Nephron progenitor cell (in vitro differentiated cells): ENCODE data around the gene PRICKLE4.
A peak's percentile ranks its signal among the peaks of the same experiment; 100 is the strongest.
"Not testable (repeated sequence)": the region's sequence is repeated elsewhere in the genome, so short reads cannot be mapped to it uniquely, and the experiment has no call there.

Source experiments
- DNase-seq: peaks from one replicate; pipeline ENCODE4 v3.0.0; 2021
- H3K27ac Mint-ChIP-seq: 2 replicates; pipeline ENCODE4 v1.8.0; 2021; ENCODE audit warnings: mild to moderate bottlenecking, moderate library complexity, mixed read lengths
- H3K27me3 Mint-ChIP-seq: 2 replicates; pipeline ENCODE4 v1.8.0; 2021; ENCODE audit warnings: mild to moderate bottlenecking, low read depth, mixed read lengths; ENCODE audit not compliant: poor library complexity
- H3K36me3 Mint-ChIP-seq: 2 replicates; pipeline ENCODE4 v1.8.0; 2021; ENCODE audit warnings: low read depth, mixed read lengths
- H3K4me1 Mint-ChIP-seq: 2 replicates; pipeline ENCODE4 v1.8.0; 2021; ENCODE audit warnings: mixed read lengths
- H3K4me3 Mint-ChIP-seq: 2 replicates; pipeline ENCODE4 v1.8.0; 2021; ENCODE audit warnings: mild to moderate bottlenecking, moderate library complexity, mixed read lengths
- H3K9me3 Mint-ChIP-seq: 2 replicates; pipeline ENCODE4 v1.8.0; 2021; ENCODE audit warnings: mild to moderate bottlenecking, moderate library complexity, mixed read lengths
- TF ChIP-seq, protein P1 (sequence below): fragments of 200-600 bp; sonication (generic); IDR thresholded peaks from 2 replicates; pipeline ENCODE4 v1.5.0; 2021; ENCODE audit warnings: antibody characterized with exemption

The PRICKLE4 gene

DNA sequence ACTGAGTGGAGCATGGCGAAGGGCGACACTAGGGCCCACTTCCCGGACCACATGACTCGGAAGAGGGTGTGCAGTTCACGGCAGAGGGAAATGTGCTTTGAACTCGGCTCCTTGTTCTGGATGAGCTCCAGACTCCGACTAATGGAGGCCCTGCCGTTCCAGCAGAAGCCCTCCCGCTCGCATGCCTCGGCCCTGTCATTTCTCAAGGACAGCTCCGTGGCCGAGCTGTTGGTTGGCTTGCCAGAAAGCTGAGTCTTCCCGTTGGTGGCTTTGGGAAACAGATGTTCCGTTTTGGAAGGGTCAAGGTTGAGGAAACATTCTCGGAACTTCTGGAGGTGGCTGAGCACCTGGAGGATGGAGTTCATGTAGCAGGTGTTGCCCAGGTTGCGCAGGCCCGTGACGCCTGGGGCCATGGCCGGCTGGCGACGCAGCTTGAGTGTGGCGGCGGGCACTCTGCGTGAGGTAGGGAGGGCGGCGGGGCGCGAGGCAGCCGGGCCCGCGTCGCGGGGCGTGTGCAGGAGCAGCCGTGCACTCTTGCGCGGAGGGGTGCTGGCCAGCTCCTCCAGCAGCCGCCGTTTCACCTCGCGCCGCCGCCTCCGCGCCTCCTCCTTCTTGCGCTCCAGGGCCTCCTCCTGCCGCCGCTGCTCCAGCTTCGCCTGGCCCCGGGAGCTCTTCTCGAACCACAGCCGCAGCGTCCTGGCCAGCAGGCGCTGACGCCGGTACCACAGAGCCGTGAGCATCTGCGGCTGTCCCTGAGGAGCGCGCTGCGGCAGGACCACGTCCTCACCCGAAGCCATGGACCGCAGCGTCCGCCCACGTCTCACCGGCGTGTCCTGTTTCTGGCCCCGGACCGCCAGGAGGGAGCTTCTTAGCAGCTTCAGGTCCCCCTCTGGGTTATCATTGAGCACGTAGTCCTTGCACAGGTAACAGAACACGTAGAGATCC, 25.5 kb downstream of the PRICKLE4 start:
- Mint-ChIP-seq H3K4me1 (no peaks in the 10 kb centered on the region), H3K4me3 (no peak overlapping the region), H3K9me3 (no peaks in the 10 kb centered on the region), H3K27me3 (no peaks in the 10 kb centered on the region), H3K27ac (peak overlapping the region; percentile 68), H3K36me3 (peaks cover 9% of the 10 kb centered on the region)
- TF ChIP-seq, protein P1, sequence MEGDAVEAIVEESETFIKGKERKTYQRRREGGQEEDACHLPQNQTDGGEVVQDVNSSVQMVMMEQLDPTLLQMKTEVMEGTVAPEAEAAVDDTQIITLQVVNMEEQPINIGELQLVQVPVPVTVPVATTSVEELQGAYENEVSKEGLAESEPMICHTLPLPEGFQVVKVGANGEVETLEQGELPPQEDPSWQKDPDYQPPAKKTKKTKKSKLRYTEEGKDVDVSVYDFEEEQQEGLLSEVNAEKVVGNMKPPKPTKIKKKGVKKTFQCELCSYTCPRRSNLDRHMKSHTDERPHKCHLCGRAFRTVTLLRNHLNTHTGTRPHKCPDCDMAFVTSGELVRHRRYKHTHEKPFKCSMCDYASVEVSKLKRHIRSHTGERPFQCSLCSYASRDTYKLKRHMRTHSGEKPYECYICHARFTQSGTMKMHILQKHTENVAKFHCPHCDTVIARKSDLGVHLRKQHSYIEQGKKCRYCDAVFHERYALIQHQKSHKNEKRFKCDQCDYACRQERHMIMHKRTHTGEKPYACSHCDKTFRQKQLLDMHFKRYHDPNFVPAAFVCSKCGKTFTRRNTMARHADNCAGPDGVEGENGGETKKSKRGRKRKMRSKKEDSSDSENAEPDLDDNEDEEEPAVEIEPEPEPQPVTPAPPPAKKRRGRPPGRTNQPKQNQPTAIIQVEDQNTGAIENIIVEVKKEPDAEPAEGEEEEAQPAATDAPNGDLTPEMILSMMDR, result no peak
- no peak for DNase-seq

- Mint-ChIP-seq H3K36me3 (peaks cover 3% of the 10 kb centered on the region), H3K27me3 (no peaks in the 10 kb centered on the region), H3K9me3 (no peaks in the 10 kb centered on the region), H3K27ac (no peak overlapping the region), H3K4me3 (no peak overlapping the region), H3K4me1 (no peaks in the 10 kb centered on the region)
- no peak for DNase-seq
- TF ChIP-seq, protein P1, result no peak
Measured at GRCh38 chr6:41811095-41811494, 30.5 kb downstream of the PRICKLE4 start.

DNA sequence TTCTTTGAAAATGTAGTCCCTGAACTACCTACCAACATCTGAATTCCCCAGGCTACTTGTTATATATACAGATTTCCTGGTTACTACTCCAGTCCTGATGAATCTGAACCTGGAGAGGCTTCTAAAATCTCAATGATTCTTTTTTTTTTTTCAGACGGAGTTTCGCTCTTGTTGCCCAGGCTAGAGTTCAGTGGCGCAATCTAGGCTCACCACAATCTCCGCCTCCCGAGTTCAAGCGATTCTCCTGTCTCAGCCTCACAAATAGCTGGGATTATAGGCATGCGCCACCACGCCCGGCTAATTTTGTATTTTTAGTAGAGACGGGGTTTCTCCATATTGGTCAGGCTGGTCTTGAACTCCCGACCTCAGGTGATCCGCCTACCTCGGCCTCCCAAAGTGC, 31.4 kb downstream of the PRICKLE4 start:
- H3K9me3 Mint-ChIP-seq, H3K27me3 Mint-ChIP-seq, H3K27ac Mint-ChIP-seq, DNase-seq, H3K4me1 Mint-ChIP-seq, H3K4me3 Mint-ChIP-seq, H3K36me3 Mint-ChIP-seq: not testable (repeated sequence)

DNA sequence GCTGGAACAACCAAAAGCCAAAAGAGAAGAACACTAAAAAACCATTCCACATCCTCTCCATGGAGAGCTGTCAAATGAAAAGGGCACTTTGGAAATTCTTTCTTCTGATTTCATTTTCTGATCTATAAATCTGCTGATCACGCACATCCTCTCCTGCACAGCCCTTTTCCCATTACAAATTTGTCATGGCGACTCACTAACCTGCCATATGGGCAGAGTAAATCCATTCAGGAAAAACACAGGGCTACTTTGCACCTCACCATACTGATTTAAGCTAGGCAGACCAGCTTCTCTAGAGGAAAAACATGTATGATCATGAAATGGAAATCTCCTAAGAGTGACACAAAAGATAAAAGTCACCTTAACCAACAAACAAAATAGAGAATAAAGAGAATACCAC, 32.9 kb downstream of the PRICKLE4 start:
- Mint-ChIP-seq H3K9me3 (no peaks in the 10 kb centered on the region), H3K27ac (peak overlapping the region; percentile 66)
- TF ChIP-seq, protein P1, result no peak

DNA sequence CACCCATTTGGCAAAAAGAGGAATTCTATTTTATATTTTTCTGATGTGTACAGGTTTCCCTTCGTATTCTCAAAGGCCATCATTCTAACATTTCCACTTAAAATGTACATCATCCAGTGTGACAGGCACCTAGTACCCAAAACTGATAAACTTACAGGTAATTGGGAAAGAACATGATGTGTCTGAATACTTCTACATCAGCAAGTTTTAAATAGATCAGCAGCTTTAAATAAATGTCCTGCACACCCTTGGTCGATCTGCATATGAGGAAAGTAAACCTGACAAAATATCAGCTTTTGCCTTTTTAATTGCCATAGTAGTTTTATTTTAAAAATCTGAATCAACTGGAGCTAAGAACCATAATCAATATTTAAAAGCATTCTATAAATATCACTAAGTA, 33.4 kb downstream of the PRICKLE4 start:
- Mint-ChIP-seq H3K4me3 (no peak overlapping the region), H3K27ac (no peak overlapping the region), H3K9me3 (no peaks in the 10 kb centered on the region), H3K27me3 (no peaks in the 10 kb centered on the region), H3K36me3 (peaks cover 6% of the 10 kb centered on the region), H3K4me1 (no peaks in the 10 kb centered on the region)
- no peak for DNase-seq
- TF ChIP-seq, protein P1, result no peak

More for the DNA sequence above, 32.9 kb downstream of the PRICKLE4 start:
- Mint-ChIP-seq H3K36me3 (peaks cover 6% of the 10 kb centered on the region), H3K4me3 (no peak overlapping the region), H3K27me3 (no peaks in the 10 kb centered on the region), H3K4me1 (no peaks in the 10 kb centered on the region)
- DNase-seq, result no peak

- Mint-ChIP-seq H3K36me3 (peaks cover 6% of the 10 kb centered on the region), H3K27me3 (no peaks in the 10 kb centered on the region), H3K4me3 (no peak overlapping the region), H3K9me3 (no peaks in the 10 kb centered on the region), H3K27ac (no peak overlapping the region), H3K4me1 (no peaks in the 10 kb centered on the region)
- TF ChIP-seq, protein P1, result no peak
- DNase-seq, result no peak
Measured at GRCh38 chr6:41814629-41815028, 34.0 kb downstream of the PRICKLE4 start.
